Regular cardiac myocyte (primary cell): ENCODE data around the gene CAT. TPM values are rescaled to one million over a fixed set of nuclear protein-coding genes. Genes with fewer than 3 reads are reported as not detected.

ENCODE experiments used
- total RNA-seq: library from RNA; depleted of rRNA; stranded (reverse); fragments of >200 nt; gene quantifications from 2 replicates; pipeline ENCODE4 v1.2.3, GENCODE V29; 2014

The CAT gene
- 53.1 and 89.6 TPM in 2 replicates for total RNA-seq

DNA sequence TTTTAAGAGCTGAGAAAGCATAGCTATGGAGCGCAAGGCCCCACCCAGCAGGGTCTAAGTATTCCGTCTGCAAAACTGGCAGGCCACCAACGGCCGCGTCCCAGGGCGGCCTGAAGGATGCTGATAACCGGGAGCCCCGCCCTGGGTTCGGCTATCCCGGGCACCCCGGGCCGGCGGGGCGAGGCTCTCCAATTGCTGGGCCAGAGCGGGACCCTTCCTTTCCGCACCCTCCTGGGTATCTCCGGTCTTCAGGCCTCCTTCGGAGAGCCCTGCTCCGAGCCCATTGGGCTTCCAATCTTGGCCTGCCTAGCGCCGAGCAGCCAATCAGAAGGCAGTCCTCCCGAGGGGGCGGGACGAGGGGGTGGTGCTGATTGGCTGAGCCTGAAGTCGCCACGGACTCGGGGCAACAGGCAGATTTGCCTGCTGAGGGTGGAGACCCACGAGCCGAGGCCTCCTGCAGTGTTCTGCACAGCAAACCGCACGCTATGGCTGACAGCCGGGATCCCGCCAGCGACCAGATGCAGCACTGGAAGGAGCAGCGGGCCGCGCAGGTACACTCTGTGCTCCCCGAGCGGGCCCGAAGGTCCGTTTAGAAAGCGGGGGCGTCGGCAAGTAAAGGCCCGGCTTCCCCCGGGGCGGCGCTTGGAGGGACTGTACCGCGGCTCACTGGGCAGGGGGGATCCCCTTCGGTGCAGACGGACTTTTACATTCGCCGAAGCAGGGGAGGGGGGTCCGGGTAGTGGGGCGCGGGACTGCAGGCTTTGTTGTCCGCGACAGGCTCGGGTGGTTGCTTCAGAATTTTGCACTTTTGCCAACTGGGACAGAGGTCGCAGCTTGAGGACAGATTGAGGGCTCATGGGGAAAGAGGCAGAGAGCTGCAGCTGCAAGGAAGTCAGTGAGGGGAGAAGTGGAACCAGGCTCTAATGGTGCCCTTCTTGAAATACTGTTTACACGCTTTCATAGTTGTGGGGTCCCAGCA lies at the start of gene CAT:
Gene CAT (plus strand): TSS at position 406 of the 979 bp plus-strand sequence. CDS start 80 bp downstream, at position 486.

DNA sequence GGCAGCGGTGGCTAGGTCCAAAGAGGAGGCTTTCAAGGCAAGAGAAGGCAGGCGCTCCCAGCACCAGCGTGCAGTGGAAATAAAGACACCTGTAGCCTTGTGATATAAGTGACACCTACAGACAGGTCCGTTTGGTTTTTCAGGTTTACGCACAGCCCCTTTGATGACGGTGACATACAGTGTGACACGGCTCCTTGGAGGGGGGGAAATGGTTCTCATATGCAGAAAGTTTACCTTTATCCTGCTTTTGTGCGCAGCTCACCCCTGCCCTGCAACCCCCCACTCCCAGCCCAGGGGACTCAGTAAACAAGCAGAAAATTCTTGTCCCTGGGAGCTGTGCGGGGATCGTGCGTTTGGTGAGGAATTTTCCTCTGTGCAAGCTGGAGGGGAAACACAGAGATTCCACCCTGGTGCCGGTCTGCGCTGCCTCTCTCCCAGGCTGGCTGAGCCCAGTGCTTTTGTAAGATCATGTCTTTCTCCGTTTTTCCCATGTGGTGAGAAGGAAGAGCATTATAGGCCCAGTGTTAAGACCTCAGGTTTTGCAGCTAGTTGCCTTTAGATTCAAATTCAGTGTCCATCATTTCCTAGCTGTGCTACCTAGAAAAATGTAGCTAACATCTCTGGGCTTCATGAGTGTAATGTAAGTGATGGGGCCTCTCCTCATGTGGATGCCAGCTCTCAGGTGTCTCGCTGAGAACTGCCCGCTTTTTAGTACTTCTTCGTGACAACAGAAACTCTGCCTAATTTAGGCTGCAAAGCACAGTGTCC lies 75.1 kb downstream of the CAT start, which contains the start of gene ELF5:
Gene ELF5 (minus strand): TSS at position 113 of the 768 bp plus-strand sequence. CDS start 8,045 bp downstream, outside the sequence.

Other genes starting within 250 kb of the CAT start
- gene ABTB2, start 80.9 kb upstream of the CAT start, total RNA-seq = 2.8 and 3.1 TPM in 2 replicates
- gene ELF5, start 74.9 kb downstream of the CAT start, total RNA-seq = not detected in 2 replicates
- under 0.01 and 0.28 TPM in 2 replicates for gene EHF, start 182.2 kb downstream of the CAT start, total RNA-seq